MM.1S (cell line): Measurements from ENCODE around the gene EML3.

Experiments
- DNase-seq: peaks from one replicate; pipeline ENCODE4 v3.0.0-alpha.2; 2015
- H2AFZ ChIP-seq: fragments of 300-600 bp; sonication (generic); 2 replicates; pipeline ENCODE4 v1.6.0; 2016; ENCODE audit warnings: antibody characterized with exemption, low read length
- H3F3A ChIP-seq: fragments of 300-600 bp; sonication (generic); 2 replicates; pipeline ENCODE4 v1.6.1; 2016; ENCODE audit warnings: mild to moderate bottlenecking, antibody characterized with exemption, low read length, moderate library complexity, mixed read lengths; ENCODE audit not compliant: insufficient read depth
- H3K27ac ChIP-seq: fragments of 300-600 bp; sonication (generic); 2 replicates; pipeline ENCODE4 v1.5.1; 2016; ENCODE audit warnings: mild to moderate bottlenecking, low read length
- H3K27me3 ChIP-seq: fragments of 300-600 bp; sonication (generic); replicated peaks from 2 replicates; pipeline ENCODE4 v1.6.0; 2016; ENCODE audit warnings: low read length; ENCODE audit not compliant: insufficient read depth
- H3K36me3 ChIP-seq: fragments of 300-600 bp; sonication (generic); replicated peaks from 2 replicates; pipeline ENCODE4 v1.6.1; 2016; ENCODE audit warnings: mild to moderate bottlenecking, low read length, mixed read lengths; ENCODE audit not compliant: insufficient read depth
- H3K4me1 ChIP-seq: fragments of 300-600 bp; sonication (generic); 2 replicates; pipeline ENCODE4 v1.6.1; 2016; ENCODE audit warnings: low read length, mixed read lengths
- H3K4me2 ChIP-seq: fragments of 300-600 bp; sonication (generic); 2 replicates; pipeline ENCODE4 v1.6.0; 2016; ENCODE audit warnings: low read depth, low read length
- H3K4me3 ChIP-seq: fragments of 300-600 bp; sonication (generic); 2 replicates; pipeline ENCODE4 v1.5.1; 2016; ENCODE audit warnings: low read length, mixed read lengths
- H3K79me2 ChIP-seq: fragments of 300-600 bp; sonication (generic); 2 replicates; pipeline ENCODE4 v1.6.1; 2016; ENCODE audit warnings: mixed run types, low read length, mixed read lengths
- H3K9ac ChIP-seq: fragments of 300-600 bp; sonication (generic); 2 replicates; pipeline ENCODE4 v1.6.1; 2016; ENCODE audit warnings: low read length, mixed read lengths
- H3K9me2 ChIP-seq: fragments of 300-600 bp; sonication (generic); replicated peaks from 2 replicates; pipeline ENCODE4 v1.6.1; 2016; ENCODE audit warnings: mild to moderate bottlenecking, low read length, mixed read lengths; ENCODE audit not compliant: insufficient read depth
- H3K9me3 ChIP-seq: fragments of 300-600 bp; sonication (generic); replicated peaks from 2 replicates; pipeline ENCODE4 v1.6.1; 2016; ENCODE audit warnings: mild to moderate bottlenecking, low read length, mixed read lengths; ENCODE audit not compliant: insufficient read depth
- H4K20me1 ChIP-seq: fragments of 300-600 bp; sonication (generic); 2 replicates; pipeline ENCODE4 v1.6.1; 2016; ENCODE audit warnings: mild to moderate bottlenecking, low read length, moderate library complexity, mixed read lengths; ENCODE audit not compliant: insufficient read depth
- CTCF ChIP-seq: fragments of 300-600 bp; sonication (generic); IDR thresholded peaks from 2 replicates; pipeline ENCODE4 v1.5.1; 2016; ENCODE audit warnings: antibody characterized with exemption, low read length, mixed read lengths
- EZH2 ChIP-seq: fragments of 300-600 bp; sonication (generic); optimal IDR thresholded peaks from 2 replicates; pipeline ENCODE3; 2017; ENCODE audit warnings: low read depth, mild to moderate bottlenecking, antibody characterized with exemption, low read length, mixed read lengths
- EZH2phosphoT487 ChIP-seq: fragments of 300-600 bp; sonication (generic); IDR thresholded peaks from 2 replicates; pipeline ENCODE4 v1.6.1; 2018; ENCODE audit warnings: antibody characterized with exemption, low read length

Gene EML3

GRCh38 chr11:62579252-62579651 lies 33.3 kb downstream of the EML3 start:
- H2AFZ ChIP-seq = no peak overlapping the region
- no peak overlapping the region for H3K4me2 ChIP-seq
- H3K4me3 ChIP-seq = no peak overlapping the region
- H3F3A ChIP-seq = peaks cover 4% of the 10 kb centered on the region; the same call in 1 of the 2 replicates
- H3K36me3 ChIP-seq = no peaks in the 10 kb centered on the region
- H3K4me1 ChIP-seq = 0 out of 2 replicates have a peak, but pooled peaks cover 9% of the 10 kb centered on the region
- H3K79me2 ChIP-seq = peaks cover 15% of the 10 kb centered on the region; the same call in 1 of the 2 replicates
- H3K9me3 ChIP-seq = no peaks in the 10 kb centered on the region
- H3K9ac ChIP-seq = no peak overlapping the region
- no peak for DNase-seq
- no peak overlapping the region for H3K27ac ChIP-seq
- no peaks in the 10 kb centered on the region for H3K9me2 ChIP-seq
- TF ChIP-seq EZH2 (no peak), EZH2phosphoT487 (no peak), CTCF (no peak)
- H4K20me1 ChIP-seq = no peaks in the 10 kb centered on the region
- H3K27me3 ChIP-seq = no peaks in the 10 kb centered on the region

GRCh38 chr11:62578541-62578940 lies 34.0 kb downstream of the EML3 start:
- Histone ChIP-seq H3K9ac (no peak overlapping the region), H3K36me3 (no peaks in the 10 kb centered on the region), H3K4me3 (no peak overlapping the region), H2AFZ (no peak overlapping the region), H3K27me3 (no peaks in the 10 kb centered on the region), H3K4me2 (no peak overlapping the region), H3K27ac (no peak overlapping the region), H4K20me1 (no peaks in the 10 kb centered on the region), H3K79me2 (peaks cover 11% of the 10 kb centered on the region), H3K9me2 (no peaks in the 10 kb centered on the region), H3K9me3 (no peaks in the 10 kb centered on the region), H3F3A (peaks cover 5% of the 10 kb centered on the region; the same call in 1 of the 2 replicates), H3K4me1 (0 out of 2 replicates have a peak, but pooled peaks cover 9% of the 10 kb centered on the region)
- DNase-seq = no peak
- TF ChIP-seq EZH2phosphoT487 (no peak), CTCF (no peak), EZH2 (no peak)

GRCh38 chr11:62577046-62577714 lies 35.4 kb downstream of the EML3 start:
- Histone ChIP-seq H3K9ac (no peak overlapping the region), H3K27me3 (no peaks in the 10 kb centered on the region), H2AFZ (no peak overlapping the region), H3K4me3 (no peak overlapping the region), H3K9me2 (no peaks in the 10 kb centered on the region), H3K4me1 (peaks cover 12% of the 10 kb centered on the region), H3K9me3 (no peaks in the 10 kb centered on the region), H3K36me3 (no peaks in the 10 kb centered on the region; the same call in 1 of the 2 replicates), H3K4me2 (no peak overlapping the region), H3K27ac (no peak overlapping the region), H3F3A (peaks cover 5% of the 10 kb centered on the region; the same call in 1 of the 2 replicates), H3K79me2 (peaks cover 21% of the 10 kb centered on the region), H4K20me1 (no peaks in the 10 kb centered on the region)
- DNase-seq = no peak
- TF ChIP-seq EZH2phosphoT487 = no peak
- TF ChIP-seq CTCF = no peak
- TF ChIP-seq EZH2 = no peak
